Stimulated activated CD4-positive, alpha-beta T cell treated with anti-CD3 and anti-CD28 coated beads, Interleukin-4, amount 100 ng/mL, for 24 hours (primary cell): ENCODE data around the gene GTF2H4.
A peak's percentile ranks its signal among the peaks of the same experiment; 100 is the strongest.
"Not testable (repeated sequence)": the region's sequence is repeated elsewhere in the genome, so short reads cannot be mapped to it uniquely, and the experiment has no call there.

Source experiments
- DNase-seq: peaks from one replicate; pipeline ENCODE4 v3.0.0-alpha.2; 2020

The GTF2H4 gene

GRCh38 chr6:30895343-30895742, 12.7 kb upstream of the GTF2H4 start:
- no peak for DNase-seq

GRCh38 chr6:30896541-30896940, 11.5 kb upstream of the GTF2H4 start:
- no peak for DNase-seq

GRCh38 chr6:30897882-30898281, 10.1 kb upstream of the GTF2H4 start:
- DNase-seq, result no peak

- DNase-seq, result no peak
Measured at GRCh38 chr6:30898750-30899360, 9.2 kb upstream of the GTF2H4 start.

- DNase-seq, result no peak
Measured at GRCh38 chr6:30900863-30901417, 7.1 kb upstream of the GTF2H4 start.

- DNase-seq, result no peak
Measured at GRCh38 chr6:30901436-30901835, 6.6 kb upstream of the GTF2H4 start.

GRCh38 chr6:30902196-30902595, 5.8 kb upstream of the GTF2H4 start:
- not testable (repeated sequence) for DNase-seq

GRCh38 chr6:30902709-30903108, 5.3 kb upstream of the GTF2H4 start:
- DNase-seq, result no peak

- no peak for DNase-seq
Measured at GRCh38 chr6:30903236-30903635, 4.8 kb upstream of the GTF2H4 start.

- not testable (repeated sequence) for DNase-seq
Measured at GRCh38 chr6:30907290-30907757, 683 bp upstream of the GTF2H4 start.

- DNase-seq, result no peak
Measured at GRCh38 chr6:30908700-30909099, 693 bp downstream of the GTF2H4 start.

GRCh38 chr6:30910473-30910872, 2.5 kb downstream of the GTF2H4 start:
- not testable (repeated sequence) for DNase-seq

- no peak for DNase-seq
Measured at GRCh38 chr6:30912746-30913520, 4.9 kb downstream of the GTF2H4 start.

GRCh38 chr6:30913721-30914075, 5.7 kb downstream of the GTF2H4 start:
- no peak for DNase-seq

GRCh38 chr6:30914076-30914853, 6.3 kb downstream of the GTF2H4 start, which contains the start of gene VARS2:
Gene VARS2 (plus strand): TSS chr6:30914238. CDS start chr6:30914837, 599 bp downstream.
- DNase-seq, result peak; percentile 85

- no peak for DNase-seq
Measured at GRCh38 chr6:30914854-30915590, 7.0 kb downstream of the GTF2H4 start.

- DNase-seq, result peak; percentile 13
Measured at GRCh38 chr6:30915591-30915946, 7.6 kb downstream of the GTF2H4 start.

- no peak for DNase-seq
Measured at GRCh38 chr6:30917041-30917440, 9.0 kb downstream of the GTF2H4 start.

GRCh38 chr6:30917487-30917886, 9.5 kb downstream of the GTF2H4 start:
- DNase-seq, result no peak

- DNase-seq, result no peak
Measured at GRCh38 chr6:30918670-30919069, 10.7 kb downstream of the GTF2H4 start.

GRCh38 chr6:30922447-30922852, 14.4 kb downstream of the GTF2H4 start:
- no peak for DNase-seq

- DNase-seq, result not testable (repeated sequence)
Measured at GRCh38 chr6:30924040-30924627, 16.1 kb downstream of the GTF2H4 start.
